CD4-positive, CD25-positive, alpha-beta regulatory T cell (primary cell): ENCODE measurements around the gene IWS1. TPM values are rescaled to one million over a fixed set of nuclear protein-coding genes. Genes with fewer than 3 reads are reported as not detected.

Source experiments
- ATAC-seq, 2 donors: fragments of 150-1000 bp; cut with Tn5 transposase; one replicate each; pipeline ENCODE4 v1.10.0; 2021; ENCODE audit warnings: low read depth in 2 of 2, moderate number of reproducible peaks in 2 of 2, moderate library complexity in 1 of 2
- DNase-seq, 3 donors: peaks; one replicate each; pipeline versions ENCODE4 v3.0.0 to v3.0.0-alpha.2; 2012 to 2022; ENCODE audit warnings: mixed read lengths in 1 of 3
- H3K27ac ChIP-seq: one replicate; pipeline ENCODE4 v1.7.0; 2013; ENCODE audit warnings: mild to moderate bottlenecking, low read length; ENCODE audit not compliant: insufficient read depth, poor library complexity, severe bottlenecking
- H3K27me3 ChIP-seq: one replicate; pipeline ENCODE4 v1.7.0; 2013; ENCODE audit warnings: low read length; ENCODE audit not compliant: control insufficient read depth, insufficient read depth
- H3K36me3 ChIP-seq: one replicate; pipeline ENCODE4 v1.7.0; 2013; ENCODE audit warnings: mild to moderate bottlenecking, low read length, moderate library complexity; ENCODE audit not compliant: control insufficient read depth, insufficient read depth
- H3K4me1 ChIP-seq: 2 replicates; pipeline ENCODE4 v1.7.0; 2013; ENCODE audit warnings: mild to moderate bottlenecking, low read length; ENCODE audit not compliant: insufficient read depth, control insufficient read depth, poor library complexity, severe bottlenecking
- H3K4me3 ChIP-seq: one replicate; pipeline ENCODE4 v1.7.0; 2013; ENCODE audit warnings: low read depth, mild to moderate bottlenecking, low read length, moderate library complexity
- H3K9me3 ChIP-seq, 2 experiments: 1 replicate in 1 of 2; 2 replicates in 1 of 2; pipeline ENCODE4 v1.7.0; 2013; ENCODE audit warnings: low read length in 2 of 2, mild to moderate bottlenecking in 1 of 2, moderate library complexity in 1 of 2; ENCODE audit not compliant: control insufficient read depth in 2 of 2
- H3K27ac Mint-ChIP-seq, 3 donors: one replicate each; pipeline ENCODE4 v1.8.0; 2020 to 2022; ENCODE audit warnings: mild to moderate bottlenecking in 3 of 3, mixed read lengths in 3 of 3, moderate library complexity in 2 of 3
- H3K27me3 Mint-ChIP-seq: one replicate; pipeline ENCODE4 v1.8.0; 2022; ENCODE audit warnings: mild to moderate bottlenecking, mixed read lengths
- H3K36me3 Mint-ChIP-seq: one replicate; pipeline ENCODE4 v1.8.0; 2020; ENCODE audit warnings: mixed read lengths
- H3K4me1 Mint-ChIP-seq, 4 donors: one replicate each; pipeline ENCODE4 v1.8.0; 2020 to 2022; ENCODE audit warnings: mixed read lengths in 4 of 4, mild to moderate bottlenecking in 1 of 4
- H3K4me3 Mint-ChIP-seq, 4 donors: one replicate each; pipeline ENCODE4 v1.8.0; 2020 to 2022; ENCODE audit warnings: mild to moderate bottlenecking in 4 of 4, mixed read lengths in 4 of 4, moderate library complexity in 3 of 4
- H3K9me3 Mint-ChIP-seq, 7 donors: one replicate each; pipeline ENCODE4 v1.8.0; 2020 to 2022; ENCODE audit warnings: mixed read lengths in 7 of 7, mild to moderate bottlenecking in 3 of 7, moderate library complexity in 2 of 7
- polyA plus RNA-seq, 4 donors: library from polyadenylated mRNA; unstranded; fragments of 300-500 nt; fragmentation: Illumina TruSeq; gene quantifications; one replicate each; pipeline ENCODE4 v1.2.3, GENCODE V29; 2021
- total RNA-seq: library from RNA; stranded (reverse); gene quantifications from one replicate; pipeline ENCODE4 v1.2.3, GENCODE V29; 2022

Gene IWS1
- total and polyA plus RNA-seq, 5 donors from 2014 or later = 15.4 to 39.6 (median 20.3) TPM

GRCh38 chr2:127485694-127486071 lies 40.6 kb downstream of the IWS1 start:
- peak overlapping the region; percentile 58 to 92 (median 80) for H3K27ac Mint-ChIP-seq
- peak overlapping the region in 2 of 4 donors; percentile 0 to 29 for H3K4me3 Mint-ChIP-seq
- peaks cover 89% of the 10 kb centered on the region for H3K36me3 ChIP-seq
- peaks cover 18% of the 10 kb centered on the region for H3K4me1 ChIP-seq
- H3K9me3 Mint-ChIP-seq = no peaks in the 10 kb centered on the region
- H3K27me3 Mint-ChIP-seq = no peaks in the 10 kb centered on the region
- H3K36me3 Mint-ChIP-seq = peaks cover 60% of the 10 kb centered on the region
- DNase-seq = peak in 1 of 3 donors; percentile 17
- H3K4me1 Mint-ChIP-seq = peaks cover 12 to 32% (median 23%) of the 10 kb centered on the region in 4 donors
- no peak for ATAC-seq
- no peaks in the 10 kb centered on the region for H3K9me3 ChIP-seq
- H3K27me3 ChIP-seq = no peaks in the 10 kb centered on the region
- H3K27ac ChIP-seq = peak overlapping the region; percentile 49
- peak overlapping the region; percentile 10 for H3K4me3 ChIP-seq

- H3K4me1 Mint-ChIP-seq = peaks cover 12 to 32% (median 23%) of the 10 kb centered on the region in 4 donors
These were observed 41.1 kb downstream of the IWS1 start for GRCh38 chr2:127485051-127485693.

GRCh38 chr2:127482031-127482430 lies 44.3 kb downstream of the IWS1 start:
- no peaks in the 10 kb centered on the region for H3K27me3 Mint-ChIP-seq
- peaks cover 18% of the 10 kb centered on the region for H3K4me1 ChIP-seq
- DNase-seq = no peak
- no peaks in the 10 kb centered on the region for H3K27me3 ChIP-seq
- peaks cover 43% of the 10 kb centered on the region for H3K36me3 Mint-ChIP-seq
- H3K4me3 ChIP-seq = no peak overlapping the region
- peak overlapping the region in 1 of 3 donors; percentile 49 for H3K27ac Mint-ChIP-seq
- H3K4me1 Mint-ChIP-seq = peaks cover 6 to 21% (median 17%) of the 10 kb centered on the region in 4 donors
- H3K9me3 ChIP-seq = no peaks in the 10 kb centered on the region
- ATAC-seq = no peak
- H3K4me3 Mint-ChIP-seq = no peak overlapping the region
- no peak overlapping the region for H3K27ac ChIP-seq
- H3K9me3 Mint-ChIP-seq = no peaks in the 10 kb centered on the region
- peaks cover 63% of the 10 kb centered on the region for H3K36me3 ChIP-seq

More at GRCh38 chr2:127485051-127485693, 41.1 kb downstream of the IWS1 start:
- DNase-seq = peak in 2 of 3 donors; percentile 11 to 32
- Mint-ChIP-seq H3K36me3 (peaks cover 63% of the 10 kb centered on the region), H3K27ac (peak overlapping the region; percentile 80 to 92 (median 84)), H3K27me3 (no peaks in the 10 kb centered on the region), H3K4me3 (no peak overlapping the region), H3K9me3 (no peaks in the 10 kb centered on the region)
- Histone ChIP-seq H3K36me3 (peaks cover 89% of the 10 kb centered on the region), H3K27me3 (no peaks in the 10 kb centered on the region), H3K27ac (peak overlapping the region; percentile 49), H3K4me1 (peaks cover 18% of the 10 kb centered on the region), H3K9me3 (no peaks in the 10 kb centered on the region), H3K4me3 (peak overlapping the region; percentile 10)
- ATAC-seq = peak in 1 of 2 donors; percentile 48

GRCh38 chr2:127479866-127480743 lies 46.2 kb downstream of the IWS1 start:
- H3K27me3 ChIP-seq = no peaks in the 10 kb centered on the region
- peaks cover 45% of the 10 kb centered on the region for H3K36me3 ChIP-seq
- no peak overlapping the region for H3K4me3 ChIP-seq
- no peaks in the 10 kb centered on the region for H3K9me3 ChIP-seq
- DNase-seq = no peak
- no peak overlapping the region for H3K27ac ChIP-seq
- no peaks in the 10 kb centered on the region for H3K27me3 Mint-ChIP-seq
- peaks cover 32% of the 10 kb centered on the region for H3K36me3 Mint-ChIP-seq
- H3K4me1 Mint-ChIP-seq = peaks cover under 1 to 3% (median 2%) of the 10 kb centered on the region in 4 donors
- no peak overlapping the region for H3K27ac Mint-ChIP-seq
- H3K4me3 Mint-ChIP-seq = no peak overlapping the region
- no peak for ATAC-seq
- H3K4me1 ChIP-seq = peaks cover 1% of the 10 kb centered on the region
- peaks cover 0 to 8% (median 0%) of the 10 kb centered on the region in 7 donors for H3K9me3 Mint-ChIP-seq

- Mint-ChIP-seq H3K4me1 (peaks cover 0 to 4% (median under 1%) of the 10 kb centered on the region in 4 donors), H3K27ac (no peak overlapping the region), H3K27me3 (no peaks in the 10 kb centered on the region), H3K4me3 (no peak overlapping the region), H3K9me3 (peaks cover 0 to 8% (median 0%) of the 10 kb centered on the region in 7 donors), H3K36me3 (peaks cover 30% of the 10 kb centered on the region)
- H3K4me1 ChIP-seq = no peaks in the 10 kb centered on the region
- no peaks in the 10 kb centered on the region for H3K9me3 ChIP-seq
- DNase-seq (peak in 2 of 3 donors; percentile 43 to 73), ATAC-seq (peak in 1 of 2 donors; percentile 56)
- no peak overlapping the region for H3K4me3 ChIP-seq
- peaks cover 37% of the 10 kb centered on the region for H3K36me3 ChIP-seq
- no peak overlapping the region for H3K27ac ChIP-seq
- no peaks in the 10 kb centered on the region for H3K27me3 ChIP-seq
These were observed 47.0 kb downstream of the IWS1 start for GRCh38 chr2:127479219-127479825.

- Mint-ChIP-seq H3K9me3 (peaks cover 0 to 8% (median 0%) of the 10 kb centered on the region in 7 donors), H3K36me3 (peaks cover 17% of the 10 kb centered on the region), H3K27ac (no peak overlapping the region), H3K4me3 (no peak overlapping the region), H3K4me1 (peaks cover 0 to 4% (median under 1%) of the 10 kb centered on the region in 4 donors), H3K27me3 (no peaks in the 10 kb centered on the region)
- no peak overlapping the region for H3K27ac ChIP-seq
- ATAC-seq (no peak), DNase-seq (no peak)
- H3K4me1 ChIP-seq = no peaks in the 10 kb centered on the region
- H3K36me3 ChIP-seq = peaks cover 10% of the 10 kb centered on the region
- H3K27me3 ChIP-seq = no peaks in the 10 kb centered on the region
- no peaks in the 10 kb centered on the region for H3K9me3 ChIP-seq
- no peak overlapping the region for H3K4me3 ChIP-seq
These were observed 50.5 kb downstream of the IWS1 start for GRCh38 chr2:127475788-127476187.

- Mint-ChIP-seq H3K36me3 (peaks cover 30% of the 10 kb centered on the region), H3K4me3 (no peak overlapping the region), H3K27me3 (no peaks in the 10 kb centered on the region), H3K4me1 (peaks cover 0 to 5% (median 2%) of the 10 kb centered on the region in 4 donors), H3K27ac (no peak overlapping the region), H3K9me3 (peaks cover 0 to 8% (median 1%) of the 10 kb centered on the region in 7 donors)
- Histone ChIP-seq H3K27me3 (no peaks in the 10 kb centered on the region), H3K27ac (no peak overlapping the region), H3K9me3 (no peaks in the 10 kb centered on the region), H3K36me3 (peaks cover 13% of the 10 kb centered on the region), H3K4me1 (no peaks in the 10 kb centered on the region), H3K4me3 (no peak overlapping the region)
- ATAC-seq (no peak), DNase-seq (no peak)
These were observed 54.0 kb downstream of the IWS1 start for GRCh38 chr2:127472268-127472667.
